Activated CD8-positive, alpha-beta memory T cell treated with anti-CD3 and anti-CD28 coated beads, Interleukin-2, amount 50 U/mL, for 48 hours (primary cell): Measurements from ENCODE around the gene XAF1.
A peak's percentile ranks its signal among the peaks of the same experiment; 100 is the strongest.
"Not testable (repeated sequence)": the region's sequence is repeated elsewhere in the genome, so short reads cannot be mapped to it uniquely, and the experiment has no call there.

Experiments
- DNase-seq: peaks from one replicate; pipeline ENCODE4 v3.0.0-alpha.2; 2020

The XAF1 gene, protein sequence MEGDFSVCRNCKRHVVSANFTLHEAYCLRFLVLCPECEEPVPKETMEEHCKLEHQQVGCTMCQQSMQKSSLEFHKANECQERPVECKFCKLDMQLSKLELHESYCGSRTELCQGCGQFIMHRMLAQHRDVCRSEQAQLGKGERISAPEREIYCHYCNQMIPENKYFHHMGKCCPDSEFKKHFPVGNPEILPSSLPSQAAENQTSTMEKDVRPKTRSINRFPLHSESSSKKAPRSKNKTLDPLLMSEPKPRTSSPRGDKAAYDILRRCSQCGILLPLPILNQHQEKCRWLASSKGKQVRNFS

DNA sequence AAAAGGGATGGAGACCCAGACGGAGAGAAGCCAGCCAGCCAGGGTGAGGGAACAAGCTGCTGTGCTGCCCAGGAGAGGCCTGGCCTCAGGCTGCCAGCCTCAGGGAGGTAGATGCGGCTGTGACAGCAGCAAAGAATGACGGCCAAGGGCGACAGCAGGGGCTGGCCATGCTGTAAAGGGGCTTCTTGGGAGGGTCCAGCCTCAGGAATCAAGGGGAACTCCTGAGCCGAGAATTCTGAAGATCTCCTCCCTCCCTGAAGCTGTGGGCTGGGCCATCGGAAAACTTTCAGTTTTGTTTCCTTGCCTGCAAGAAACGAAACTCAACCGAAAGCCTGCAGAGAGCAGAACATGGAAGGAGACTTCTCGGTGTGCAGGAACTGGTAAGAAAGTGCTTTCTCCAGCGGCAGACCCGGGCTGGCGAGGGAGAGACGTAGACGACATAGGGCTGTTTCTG is at the start of gene XAF1:
Gene XAF1, plus strand, starts transcription at position 316 of the 454 bp plus-strand sequence. Its CDS starts 33 bp downstream, at position 349.
- DNase-seq = peak; percentile 72

DNA sequence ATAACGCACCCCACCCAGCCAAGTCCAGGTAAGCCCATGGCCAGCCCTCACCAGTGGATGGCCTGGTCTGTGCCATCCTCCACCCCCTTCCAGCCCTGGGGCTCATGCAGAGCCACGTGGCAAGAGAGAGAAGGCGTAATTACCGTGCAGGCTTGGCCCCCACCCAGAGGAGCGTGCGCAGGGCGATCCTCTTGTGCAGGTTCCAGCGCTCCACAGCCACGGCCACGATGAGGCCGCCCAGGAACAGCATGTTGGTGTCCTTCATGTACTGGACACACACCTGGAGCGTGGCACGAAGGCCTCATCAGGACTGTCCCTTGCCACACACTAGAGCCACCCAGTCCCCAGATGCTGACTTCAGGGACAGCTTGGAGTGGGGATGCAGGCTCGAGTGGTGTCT is 49.3 kb upstream of the XAF1 start:
- DNase-seq = peak; percentile 25

DNA sequence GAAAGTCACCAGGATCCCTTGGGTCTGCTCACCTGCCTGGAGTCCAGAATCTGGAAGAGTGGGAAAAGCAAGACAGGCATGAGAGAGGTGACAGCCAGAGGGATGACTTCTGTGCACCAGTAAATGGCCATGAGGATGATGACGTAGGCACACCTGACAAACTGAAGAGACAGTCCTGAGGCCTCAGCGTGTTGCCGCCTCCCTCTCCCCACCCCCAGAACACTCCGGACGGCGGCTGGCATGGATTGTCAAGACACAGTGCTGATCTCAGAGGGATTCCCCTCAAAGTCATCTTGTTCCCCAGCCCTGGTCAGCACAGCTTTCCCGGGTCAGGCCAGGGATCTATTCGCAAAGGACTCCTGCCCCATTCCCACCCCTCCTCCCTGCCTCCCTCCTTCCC is 48.9 kb upstream of the XAF1 start:
- DNase-seq = peak; percentile 34

DNA sequence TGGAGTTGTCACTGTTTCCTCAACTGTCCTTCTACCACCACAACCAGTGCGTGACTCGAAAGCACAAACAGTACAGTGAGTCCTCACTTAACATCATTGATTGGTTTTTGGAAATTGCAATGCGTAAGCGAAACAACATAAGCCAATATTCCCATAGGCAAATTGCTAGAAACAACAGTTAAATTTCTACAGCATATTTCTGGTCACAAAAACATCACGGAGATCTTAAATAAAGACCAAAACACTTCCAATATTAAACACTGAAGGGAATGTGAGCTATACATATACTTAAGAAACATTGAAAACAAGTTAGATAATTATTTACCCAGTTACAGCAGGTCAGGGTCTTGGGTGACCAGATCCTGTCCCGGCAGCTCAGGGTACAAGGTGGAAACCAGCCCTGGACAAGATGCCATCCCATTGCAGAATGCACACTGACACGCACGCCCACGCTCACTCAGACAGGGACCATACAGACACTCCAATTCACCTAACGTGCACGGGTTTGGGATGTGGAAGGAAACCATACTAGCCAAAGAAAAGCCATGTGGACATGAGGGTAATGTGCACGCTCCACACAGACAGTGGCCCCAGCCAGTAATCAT is 47.4 kb upstream of the XAF1 start:
- peak; percentile 36 for DNase-seq

DNA sequence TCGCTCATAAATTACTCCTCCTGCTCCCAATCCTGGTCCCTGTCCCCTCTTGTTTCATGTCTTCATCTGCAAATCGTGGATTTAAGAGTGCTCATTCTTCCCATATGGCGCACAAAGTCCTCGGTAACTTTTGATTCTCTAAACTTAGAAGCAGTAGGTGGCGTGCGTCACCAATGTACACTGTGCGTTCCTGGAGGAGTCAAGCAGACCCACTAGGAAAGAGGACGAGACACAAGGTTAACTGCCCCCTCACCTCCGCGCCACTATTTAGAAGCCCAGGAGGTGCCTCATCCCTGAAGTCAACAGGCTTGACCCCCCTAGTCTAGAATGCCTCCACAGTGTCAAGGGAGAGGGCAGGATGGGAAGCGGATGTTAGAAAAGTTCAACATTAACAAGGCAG is 45.5 kb upstream of the XAF1 start:
- DNase-seq = no peak

DNA sequence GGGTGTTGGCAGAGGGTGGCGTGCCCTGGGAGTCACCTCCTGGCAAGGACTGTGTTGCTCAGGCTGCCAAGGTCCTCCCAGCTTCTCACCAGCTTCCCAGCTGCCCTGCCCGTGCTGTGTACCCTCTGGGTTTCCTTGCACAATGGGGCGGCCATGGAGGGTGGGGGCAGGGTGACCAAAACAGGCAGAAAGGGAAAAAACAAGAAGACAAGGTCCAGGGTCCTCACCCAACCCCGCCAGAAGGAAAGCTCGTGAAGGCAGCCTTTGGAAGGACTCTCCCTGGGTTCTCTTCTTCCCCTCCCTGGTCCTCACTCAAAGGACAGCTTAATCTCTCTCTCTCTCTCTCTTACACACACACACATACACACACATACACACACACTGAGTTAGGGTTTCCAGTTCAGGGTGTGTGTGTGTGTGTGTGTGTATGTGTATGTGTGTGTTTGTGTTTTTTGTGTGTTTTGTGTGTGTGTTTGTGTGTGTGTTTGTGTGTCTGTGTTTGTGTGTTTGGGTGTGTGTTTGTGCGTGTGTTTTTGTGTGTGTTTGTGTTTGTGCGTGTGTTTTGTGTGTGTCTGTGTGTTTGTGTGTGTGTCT is 44.7 kb upstream of the XAF1 start:
- DNase-seq = no peak

DNA sequence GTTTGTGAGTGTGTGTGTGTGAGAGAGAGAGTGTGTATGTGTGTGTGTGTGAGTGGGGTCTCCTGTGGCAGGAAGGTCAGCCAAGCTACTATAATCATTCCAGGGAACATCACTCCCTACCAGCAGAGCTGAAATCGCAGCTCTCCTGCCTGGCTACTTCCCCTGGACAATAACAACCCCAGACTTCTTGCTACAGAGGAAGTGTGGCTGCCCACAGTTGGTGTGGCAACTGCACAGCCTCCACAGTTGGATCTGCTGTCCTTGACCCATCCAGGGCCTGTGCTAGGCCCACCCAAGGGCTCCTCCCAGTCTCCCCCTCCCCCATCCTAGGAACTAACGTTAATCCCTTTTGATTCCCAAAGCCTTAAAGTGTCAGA is 44.2 kb upstream of the XAF1 start:
- DNase-seq = no peak

DNA sequence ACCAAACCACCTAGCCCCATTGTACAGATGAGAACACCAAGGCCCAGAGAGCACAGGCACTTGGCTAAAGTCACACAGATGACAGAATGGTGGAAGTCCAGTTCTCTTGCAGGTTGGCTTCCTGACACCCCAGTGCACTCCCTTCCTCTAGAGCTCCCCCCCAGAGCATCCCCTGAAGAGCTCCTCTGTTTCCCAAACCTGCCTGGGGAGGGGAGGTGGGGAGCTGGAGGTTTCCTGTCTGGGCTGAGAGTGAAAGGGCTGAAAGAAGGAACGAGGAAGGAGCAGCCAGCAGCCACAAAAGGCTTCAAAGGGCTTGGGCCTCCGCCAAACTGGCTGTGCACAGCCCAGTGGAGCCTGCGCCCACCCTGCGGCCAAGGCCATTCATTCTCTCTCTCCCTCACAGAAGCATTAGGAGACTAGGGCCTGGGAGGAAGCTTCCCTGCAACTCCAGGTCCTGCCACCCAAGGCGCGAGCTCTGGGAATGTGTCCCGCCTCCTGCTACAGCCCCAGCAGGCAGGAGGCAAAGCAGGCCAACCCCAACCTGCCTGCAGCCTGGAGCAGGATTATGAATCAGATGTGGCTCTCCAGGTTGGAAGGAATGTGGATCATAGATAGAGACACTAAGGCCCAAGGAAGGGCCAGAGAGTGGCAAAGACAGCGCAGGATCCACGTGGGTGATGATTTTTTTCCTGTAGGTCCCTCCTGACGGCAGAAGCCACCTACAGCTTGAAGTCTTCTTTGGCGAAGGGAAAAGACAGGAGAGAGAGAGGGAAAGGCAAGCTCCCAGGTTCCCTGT is 43.6 kb upstream of the XAF1 start:
- DNase-seq = no peak

DNA sequence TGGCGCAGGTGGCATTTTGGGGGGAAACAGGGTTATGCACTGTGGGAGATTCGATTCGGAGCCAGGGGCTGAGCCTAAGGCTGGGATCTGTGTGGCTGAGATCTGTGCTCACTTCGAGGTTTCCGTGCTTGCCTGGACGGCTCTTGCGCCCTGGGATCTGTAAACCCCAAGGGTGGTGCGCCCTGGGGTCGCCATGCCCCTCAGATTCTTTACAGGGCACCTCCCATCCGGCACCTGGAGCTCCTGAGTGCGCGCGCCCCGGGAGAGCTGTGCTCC is 43.1 kb upstream of the XAF1 start:
- no peak for DNase-seq

DNA sequence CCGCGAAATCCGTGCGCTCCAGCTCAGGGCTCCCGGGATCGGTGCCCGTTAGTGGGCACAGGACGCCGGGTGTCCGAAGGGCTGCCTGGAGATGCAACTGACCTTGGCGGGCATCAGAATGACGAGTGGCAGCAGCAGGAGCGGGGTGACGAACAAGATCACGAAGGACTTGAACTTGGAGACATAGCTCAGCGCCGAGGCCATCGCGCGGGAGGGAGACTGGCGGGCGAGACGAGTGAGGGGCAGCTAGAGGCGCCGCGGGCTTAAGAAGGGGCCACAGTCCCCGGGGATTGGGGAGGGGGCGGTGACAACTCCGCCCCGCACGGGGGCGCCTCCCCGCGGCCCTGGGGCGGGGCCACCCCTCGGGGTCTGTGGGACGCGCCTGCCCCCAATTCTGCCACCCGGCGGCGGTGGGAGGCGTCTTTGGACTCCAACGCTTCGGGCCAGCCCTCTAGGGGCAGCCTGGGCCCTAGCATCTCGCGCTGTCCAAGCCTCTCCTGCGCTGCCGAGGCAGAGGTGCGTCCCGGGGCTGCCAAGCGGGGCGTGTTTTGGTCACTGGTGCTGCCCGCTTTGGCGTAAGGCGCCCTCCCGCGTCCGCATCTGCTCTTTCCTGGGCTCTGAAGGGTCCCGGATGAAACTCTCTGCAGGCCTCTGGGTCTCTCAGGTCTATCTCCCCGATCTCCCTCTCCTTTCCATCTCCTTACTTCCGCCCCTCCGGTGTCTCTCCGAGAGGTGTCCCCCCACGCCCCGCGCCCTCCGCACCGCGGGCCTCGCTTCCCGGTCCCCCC is 42.5 kb upstream of the XAF1 start, which contains the start of gene SLC13A5:
Gene SLC13A5, minus strand, starts transcription at position 240 of the 788 bp plus-strand sequence. Its CDS starts 36 bp downstream, at position 204.
- DNase-seq = no peak

DNA sequence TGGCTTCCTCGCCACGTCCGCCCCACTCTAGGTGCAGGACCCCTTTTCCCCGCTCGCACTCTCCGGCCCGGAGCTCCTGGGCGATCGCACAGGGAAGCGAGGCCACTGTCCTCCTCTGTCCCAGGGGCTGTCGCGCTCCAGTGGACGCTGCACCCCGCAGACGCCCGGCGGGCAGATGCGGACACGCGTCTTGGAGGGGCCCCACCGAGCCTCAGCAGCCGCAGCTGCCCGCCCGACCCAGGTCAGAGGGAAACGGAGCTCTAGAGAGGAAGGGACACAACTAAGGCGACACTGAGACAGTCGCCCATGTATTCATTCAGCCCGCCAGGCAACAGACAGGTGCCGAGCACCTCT is 42.0 kb upstream of the XAF1 start:
- DNase-seq = no peak

DNA sequence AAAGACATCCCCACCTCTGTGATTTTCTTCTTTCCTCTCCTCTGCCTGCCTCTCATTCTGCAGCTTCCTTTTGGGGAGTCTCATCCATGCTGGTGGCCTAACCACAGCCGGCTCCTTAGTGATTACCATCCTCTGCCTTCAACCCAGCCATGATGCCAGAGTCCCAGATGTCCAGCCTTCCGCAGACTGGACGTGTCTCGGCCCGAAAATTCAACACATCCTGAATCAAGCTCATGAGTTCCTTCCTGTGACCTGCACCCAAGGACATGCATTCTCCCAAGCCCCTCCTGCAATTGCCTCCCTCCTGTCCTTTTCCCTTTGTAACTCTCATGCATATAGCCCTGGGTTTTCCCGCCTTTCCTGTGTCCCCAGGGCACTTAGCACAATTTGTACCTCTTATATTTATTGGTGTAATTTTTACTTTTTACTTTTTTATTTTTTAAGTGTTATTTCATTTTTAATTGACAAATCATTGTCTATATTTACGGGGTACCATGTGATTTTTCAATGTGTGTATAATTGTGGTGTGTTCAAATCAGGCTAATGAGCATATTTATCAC is 41.5 kb upstream of the XAF1 start:
- no peak for DNase-seq

DNA sequence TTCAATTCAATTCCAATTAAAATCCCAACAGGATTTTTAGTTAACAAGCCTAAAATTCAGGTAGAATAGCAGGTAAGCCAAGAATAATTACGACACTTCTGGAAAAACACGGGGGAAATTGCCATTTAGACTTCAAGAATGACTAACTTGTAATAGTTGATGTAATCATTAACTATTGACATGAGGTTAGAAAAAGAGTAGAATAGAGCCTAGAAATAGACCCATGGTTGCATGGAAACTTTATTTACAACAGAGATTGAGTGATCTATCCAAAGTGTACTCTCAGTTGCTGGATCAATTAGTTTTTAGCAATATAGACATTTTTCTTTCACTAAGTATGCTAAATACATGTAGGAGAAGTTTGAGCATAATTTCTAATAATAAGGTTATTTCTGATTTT is 39.1 kb upstream of the XAF1 start:
- DNase-seq = no peak

DNA sequence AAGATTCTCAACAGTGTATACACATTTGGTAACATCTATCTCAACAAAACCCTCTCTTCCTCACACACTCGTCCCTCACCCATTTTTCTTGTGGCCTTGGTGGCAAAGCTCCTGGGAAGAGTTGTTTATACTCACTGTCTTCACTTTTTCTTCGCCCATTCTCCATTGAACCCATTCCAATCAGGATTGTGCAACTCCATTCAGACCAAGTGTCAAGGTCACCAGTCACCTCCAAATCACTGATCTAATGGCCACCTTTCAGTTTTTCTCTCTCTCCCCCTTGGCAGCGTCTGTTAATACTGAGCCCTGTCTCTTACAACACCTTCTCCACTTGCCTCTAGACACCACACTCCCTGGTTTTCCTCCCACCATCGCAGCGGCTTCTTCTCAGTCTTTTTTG is 34.1 kb upstream of the XAF1 start:
- DNase-seq = no peak

DNA sequence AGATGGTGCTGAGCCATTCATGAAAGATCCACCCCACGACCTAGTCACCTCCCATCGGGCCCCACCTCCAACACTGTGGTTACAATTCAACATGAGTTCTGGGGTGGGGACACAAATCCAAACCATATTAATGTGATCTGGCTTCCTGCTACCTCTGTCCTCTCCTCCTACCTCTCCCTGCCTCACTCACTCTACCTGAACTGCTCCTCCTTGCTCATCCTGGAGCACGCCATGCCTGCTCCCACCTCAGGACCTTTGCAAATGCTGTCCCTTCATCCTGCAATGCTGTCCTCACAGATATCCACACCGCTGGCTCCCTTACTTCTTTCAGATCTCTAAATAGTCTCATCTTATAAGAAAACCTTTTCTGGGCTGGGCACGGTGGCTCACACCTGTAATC is 31.8 kb upstream of the XAF1 start:
- no peak for DNase-seq

DNA sequence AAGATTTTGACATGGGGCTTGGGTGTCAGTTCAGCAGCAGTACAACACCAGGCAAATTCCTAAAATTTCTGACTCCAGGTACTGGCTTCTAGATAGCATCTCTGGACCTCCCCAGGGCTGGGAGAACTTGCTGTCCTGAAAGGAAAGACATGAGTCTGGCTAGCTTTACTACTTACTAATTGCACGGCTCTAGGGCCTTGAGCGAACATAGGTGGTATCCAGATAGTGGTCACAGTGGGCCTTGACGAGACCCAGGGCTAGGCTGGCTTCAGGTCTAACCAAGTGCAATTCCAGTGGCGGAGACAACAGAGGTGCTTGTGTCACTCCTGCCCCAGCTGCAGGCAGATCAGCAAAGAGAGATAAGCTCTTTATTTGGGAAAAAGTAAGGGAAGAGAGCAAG is 26.3 kb upstream of the XAF1 start:
- no peak for DNase-seq

DNA sequence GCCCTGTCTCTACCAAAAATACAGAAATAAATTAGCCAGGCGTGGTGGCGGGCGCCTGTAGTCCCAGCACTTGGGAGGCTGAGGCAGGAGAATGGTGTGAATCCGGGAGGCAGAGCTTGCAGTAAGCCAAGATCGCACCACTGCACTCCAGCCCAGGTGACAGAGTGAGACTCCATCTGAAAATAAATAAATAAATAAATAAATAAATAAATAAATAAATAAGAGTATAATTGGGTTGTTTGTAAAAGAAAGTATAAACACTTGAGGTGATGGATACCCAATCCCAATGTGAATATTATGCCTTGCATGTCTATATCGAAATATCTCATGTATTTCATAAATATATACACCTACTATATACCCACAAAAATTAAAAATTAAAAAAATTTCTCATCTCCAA is 9.2 kb upstream of the XAF1 start:
- DNase-seq = not testable (repeated sequence)

DNA sequence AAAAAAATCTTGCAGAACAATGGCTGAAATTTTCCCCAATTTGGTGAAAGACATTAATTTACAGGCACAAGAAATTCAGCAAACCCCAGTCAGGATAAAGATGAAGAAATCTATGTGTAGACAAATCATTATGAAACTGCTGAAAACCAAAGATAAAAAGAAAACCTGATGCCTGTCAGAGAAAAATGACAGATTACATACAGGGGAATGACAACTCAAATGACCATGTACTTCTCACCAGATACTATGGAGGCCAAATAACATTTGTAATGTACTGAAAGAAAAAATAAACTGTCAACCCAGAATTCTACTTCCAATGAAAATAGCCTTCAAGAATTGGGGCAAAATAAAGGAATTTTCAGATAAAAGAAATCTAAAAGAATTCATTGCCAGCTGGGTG is 7.2 kb upstream of the XAF1 start:
- DNase-seq = no peak

DNA sequence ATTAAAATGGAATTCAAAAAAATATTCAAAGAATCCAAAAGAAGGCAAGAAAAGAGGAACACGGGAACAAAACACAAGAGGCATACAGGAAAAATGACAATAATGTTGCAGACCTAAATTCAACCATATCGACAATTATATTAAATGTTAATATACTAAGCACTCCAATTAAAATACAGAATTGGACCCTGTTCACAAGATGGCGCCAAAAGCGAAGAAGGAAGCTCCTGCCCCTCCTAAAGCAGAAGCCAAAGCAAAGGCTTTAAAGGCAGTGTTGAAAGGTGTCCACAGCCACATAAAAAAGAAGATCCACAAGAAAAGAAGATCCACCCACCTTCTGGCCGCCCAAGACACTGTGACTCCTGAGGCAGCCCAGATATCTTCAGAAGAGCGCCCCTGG is 6.3 kb upstream of the XAF1 start:
- no peak for DNase-seq

DNA sequence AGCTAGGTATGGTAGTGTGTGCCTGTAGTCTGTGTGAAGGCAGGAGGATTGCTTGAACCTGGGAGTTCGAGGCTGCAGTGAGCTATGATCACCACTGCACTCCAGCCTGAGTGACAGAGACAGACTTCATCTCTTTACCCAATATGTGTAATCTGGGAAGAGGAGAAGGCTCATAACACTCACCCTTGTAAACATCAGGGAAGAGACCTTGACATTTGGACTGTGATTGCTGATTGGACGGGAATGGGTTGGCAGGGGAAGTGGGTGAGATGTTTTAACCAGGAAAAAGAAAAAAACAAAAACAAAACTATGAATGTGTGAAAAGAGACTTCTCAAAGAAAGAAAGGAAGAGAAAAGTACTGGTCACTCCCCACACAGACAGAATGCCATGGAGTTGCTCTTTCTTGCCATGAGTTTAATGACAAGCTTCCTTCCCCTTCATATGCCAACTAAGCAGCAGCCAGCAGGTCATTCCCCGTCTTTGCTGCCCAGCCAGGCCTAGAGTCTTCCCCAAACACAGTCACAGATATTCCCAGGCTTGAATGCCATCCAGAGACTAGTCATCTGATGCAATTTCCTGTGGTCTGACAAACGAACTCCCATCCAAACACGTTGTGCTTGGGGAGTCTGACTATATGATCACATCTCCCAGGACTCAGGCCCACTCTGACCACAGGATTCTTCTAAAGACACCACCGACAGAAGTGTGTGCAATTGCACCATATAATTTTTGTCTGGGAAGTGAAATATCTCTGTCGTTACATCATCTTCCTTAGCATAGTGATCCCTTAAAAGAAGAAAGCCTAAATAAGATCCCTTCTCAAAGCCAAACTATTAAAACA is 3.6 kb upstream of the XAF1 start:
- DNase-seq = no peak

DNA sequence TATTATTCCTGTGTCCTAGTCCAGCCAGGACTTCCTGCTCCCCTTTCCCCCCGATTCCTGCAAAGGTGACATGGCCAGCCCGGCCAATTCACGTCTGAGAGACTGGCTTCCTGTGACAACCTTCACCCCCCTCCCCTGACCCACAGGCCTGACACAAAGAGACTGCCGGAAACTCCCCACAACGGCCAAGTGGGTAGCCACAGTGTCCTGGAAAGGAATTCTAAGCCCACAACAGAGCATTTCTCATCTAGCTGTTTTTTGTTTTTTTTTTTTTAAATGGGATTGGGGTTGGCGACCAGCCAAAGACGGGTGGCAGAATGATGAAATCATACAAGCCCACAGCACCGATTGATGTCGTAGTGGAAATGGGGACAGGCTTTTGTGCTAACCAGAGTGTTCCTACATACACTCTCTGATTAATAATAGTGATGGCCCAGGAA is 2.8 kb upstream of the XAF1 start:
- peak; percentile 67 for DNase-seq

DNA sequence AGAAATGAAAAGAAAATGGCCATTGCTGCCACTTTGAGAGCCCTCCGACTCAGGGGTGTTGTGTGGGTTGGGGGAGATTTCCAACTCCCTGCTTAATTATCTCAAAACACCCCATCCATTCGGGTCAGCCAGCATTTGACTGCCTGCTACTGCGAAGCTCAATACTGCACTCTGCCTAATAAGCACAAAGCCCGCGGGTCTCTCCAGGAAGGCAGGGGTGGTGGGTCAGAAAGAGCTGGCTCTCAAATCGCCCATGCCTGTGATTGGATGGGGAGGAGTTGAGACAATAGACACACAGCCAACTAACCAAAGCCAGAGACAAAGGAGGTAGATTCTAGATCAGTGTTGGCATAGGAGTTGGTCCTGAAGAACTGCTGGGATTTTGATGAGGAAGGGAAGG is 2.3 kb upstream of the XAF1 start:
- no peak for DNase-seq
